HG03457 (cell line): Measurements from ENCODE around the gene SCYGR5.
"Not testable (repeated sequence)": the region's sequence is repeated elsewhere in the genome, so short reads cannot be mapped to it uniquely, and the experiment has no call there.

Experiments used
- ATAC-seq: cut with Tn5 transposase; IDR thresholded peaks from one replicate; pipeline ENCODE4 v1.9.1; 2021; ENCODE audit warnings: moderate number of reproducible peaks; ENCODE audit not compliant: unreplicated experiment

SCYGR5 gene

GRCh38 chr2:227671170-227671905, 4.7 kb downstream of the SCYGR5 start:
- no peak for ATAC-seq

- ATAC-seq = not testable (repeated sequence)
These were observed 7.0 kb downstream of the SCYGR5 start for GRCh38 chr2:227673620-227674019.

GRCh38 chr2:227674485-227674884, 7.9 kb downstream of the SCYGR5 start:
- no peak for ATAC-seq

GRCh38 chr2:227677928-227678327, 11.3 kb downstream of the SCYGR5 start:
- no peak for ATAC-seq

- no peak for ATAC-seq
These were observed 17.7 kb downstream of the SCYGR5 start for GRCh38 chr2:227684258-227684657.

GRCh38 chr2:227687189-227687588, 20.6 kb downstream of the SCYGR5 start:
- ATAC-seq = no peak

GRCh38 chr2:227696990-227697679, 30.5 kb downstream of the SCYGR5 start:
- no peak for ATAC-seq

GRCh38 chr2:227701556-227701955, 35.0 kb downstream of the SCYGR5 start:
- no peak for ATAC-seq

GRCh38 chr2:227703280-227703732, 36.7 kb downstream of the SCYGR5 start:
- no peak for ATAC-seq

- ATAC-seq = no peak
These were observed 37.4 kb downstream of the SCYGR5 start for GRCh38 chr2:227703961-227704360.

- no peak for ATAC-seq
These were observed 40.3 kb downstream of the SCYGR5 start for GRCh38 chr2:227706859-227707258.

GRCh38 chr2:227707390-227707789, 40.8 kb downstream of the SCYGR5 start:
- no peak for ATAC-seq

- ATAC-seq = no peak
These were observed 44.4 kb downstream of the SCYGR5 start for GRCh38 chr2:227710986-227711385.

- no peak for ATAC-seq
These were observed 46.7 kb downstream of the SCYGR5 start for GRCh38 chr2:227713291-227713690.

GRCh38 chr2:227716501-227716900, 49.9 kb downstream of the SCYGR5 start:
- ATAC-seq = no peak
